H1 (cell line): ENCODE data around the gene RB1. TPM values are rescaled to one million over a fixed set of nuclear protein-coding genes. Genes with fewer than 3 reads are reported as not detected.

Experiments
- CTCF ChIA-PET: fragments of 300-600 bp; sonication (Branson Sonifier 250); formaldehyde crosslinking; loops from one replicate; lab custom pipeline; 2021; ENCODE audit not compliant: partially characterized antibody; lab: Charles Lee
- POLR2A ChIA-PET: fragments of 300-600 bp; sonication (Branson Sonifier 250); formaldehyde crosslinking; loops from one replicate; lab custom pipeline; 2021; ENCODE audit warnings: inconsistent platforms; ENCODE audit not compliant: partially characterized antibody; lab: Charles Lee
- DNase-seq, 2 experiments: peaks; one replicate each; pipeline versions ENCODE4 v3.0.0 to v3.0.0-alpha.2; 2010 to 2022; ENCODE audit warnings: low spot score in 2 of 2, low read depth in 1 of 2, mixed read lengths in 1 of 2
- FAIRE-seq: peaks from 2 replicates; lab custom pipeline; 2011; peaks lifted over from hg19 to GRCh38; lab: Jason Lieb, UNC
- H2AFZ ChIP-seq: 2 replicates; pipeline ENCODE4 v1.8.1; 2012; ENCODE audit warnings: low read length, inconsistent platforms
- H2AK5ac ChIP-seq: 2 replicates; pipeline ENCODE4 v1.6.1; 2013; ENCODE audit warnings: low read depth, low read length
- H2BK120ac ChIP-seq: replicated peaks from 2 replicates; pipeline ENCODE3; 2013; ENCODE audit warnings: low read depth, low read length, inconsistent platforms
- H2BK12ac ChIP-seq: 2 replicates; pipeline ENCODE4 v1.6.1; 2013; ENCODE audit warnings: low read depth, low read length
- H2BK15ac ChIP-seq: 2 replicates; pipeline ENCODE4 v1.6.1; 2013; ENCODE audit warnings: low read length
- H2BK20ac ChIP-seq: 2 replicates; pipeline ENCODE4 v1.6.1; 2013; ENCODE audit warnings: low read length
- H2BK5ac ChIP-seq: 2 replicates; pipeline ENCODE4 v1.6.1; 2013; ENCODE audit warnings: low read depth, low read length
- H3K14ac ChIP-seq: 2 replicates; pipeline ENCODE4 v1.6.1; 2013; ENCODE audit warnings: inconsistent platforms; ENCODE audit not compliant: insufficient read length
- H3K18ac ChIP-seq: 2 replicates; pipeline ENCODE4 v1.6.1; 2013; ENCODE audit warnings: low read length; ENCODE audit errors: extremely low read depth
- H3K23ac ChIP-seq: 2 replicates; pipeline ENCODE4 v1.6.1; 2013; ENCODE audit warnings: inconsistent platforms; ENCODE audit not compliant: insufficient read length
- H3K23me2 ChIP-seq: 2 replicates; pipeline ENCODE4 v1.6.1; 2013; ENCODE audit warnings: low read depth, low read length
- H3K27ac ChIP-seq: 2 replicates; pipeline ENCODE4 v1.6.1; 2011; ENCODE audit warnings: low read depth, low read length, inconsistent platforms
- H3K27me3 ChIP-seq, 4 experiments: replicated peaks in 1 of 4; 1 replicate in 1 of 4; 2 replicates in 3 of 4; pipeline versions ENCODE4 v1.6.1 to v1.8.1; 2011 to 2013; ENCODE audit warnings: low read length in 3 of 4, mild to moderate bottlenecking in 3 of 4, inconsistent platforms in 2 of 4, mixed read lengths in 2 of 4, moderate library complexity in 1 of 4; ENCODE audit not compliant: control insufficient read depth in 3 of 4, insufficient read depth in 3 of 4; ENCODE audit errors: extremely low read depth in 1 of 4
- H3K36me3 ChIP-seq, 4 experiments: 2 replicates each; pipeline versions ENCODE4 v1.6.1 to v1.8.1; 2011 to 2013; ENCODE audit warnings: mild to moderate bottlenecking in 4 of 4, low read length in 3 of 4, moderate library complexity in 2 of 4, control low read depth in 1 of 4, inconsistent platforms in 1 of 4; ENCODE audit not compliant: insufficient read depth in 4 of 4, control insufficient read depth in 2 of 4
- H3K4ac ChIP-seq: replicated peaks from 2 replicates; pipeline ENCODE3; 2013; ENCODE audit warnings: low read length, low read depth, mixed read lengths, inconsistent platforms; ENCODE audit not compliant: insufficient read length
- H3K4me1 ChIP-seq, 4 experiments: replicated peaks in 1 of 4; 1 replicate in 1 of 4; 2 replicates in 3 of 4; pipeline versions ENCODE4 v1.6.1 to v1.8.1; 2011 to 2013; ENCODE audit warnings: low read length in 3 of 4, inconsistent platforms in 2 of 4, mixed read lengths in 1 of 4; ENCODE audit not compliant: insufficient read depth in 4 of 4, control insufficient read depth in 3 of 4
- H3K4me2 ChIP-seq, 2 experiments: 2 replicates each; pipeline versions ENCODE4 v1.6.1 to v1.8.1; 2011 to 2013; ENCODE audit warnings: low read depth in 2 of 2, low read length in 2 of 2, control low read depth in 1 of 2, inconsistent platforms in 1 of 2, mild to moderate bottlenecking in 1 of 2; ENCODE audit not compliant: insufficient read depth in 1 of 2
- H3K4me3 ChIP-seq, 4 experiments: fragments of 200-600, 300-600 bp in 1 of 4; sonication (generic), shearing (Covaris generic), sonication (Bioruptor Twin) in 1 of 4; 2 replicates each; pipeline versions ENCODE4 v1.5.1 to v1.8.1; 2011 to 2016; ENCODE audit warnings: low read length in 4 of 4, low read depth in 3 of 4, control low read depth in 2 of 4, inconsistent platforms in 2 of 4, mild to moderate bottlenecking in 2 of 4, mixed read lengths in 1 of 4, moderate library complexity in 1 of 4; ENCODE audit not compliant: insufficient read depth in 2 of 4; ENCODE audit errors: extremely low read depth in 1 of 4
- H3K56ac ChIP-seq: replicated peaks from 2 replicates; pipeline ENCODE3; 2013; ENCODE audit warnings: low read depth, mild to moderate bottlenecking, mixed read lengths, low read length, inconsistent platforms; ENCODE audit not compliant: insufficient read length
- H3K79me1 ChIP-seq: 2 replicates; pipeline ENCODE4 v1.6.1; 2013; ENCODE audit warnings: low read depth, low read length, control low read depth
- H3K79me2 ChIP-seq, 2 experiments: 2 replicates each; pipeline versions ENCODE4 v1.6.1 to v1.8.1; 2012 to 2013; ENCODE audit warnings: low read length in 2 of 2, mild to moderate bottlenecking in 2 of 2, inconsistent platforms in 1 of 2; ENCODE audit not compliant: insufficient read depth in 2 of 2, control insufficient read depth in 1 of 2
- H3K9ac ChIP-seq, 4 experiments: replicated peaks in 1 of 4; 1 replicate in 1 of 4; 2 replicates in 3 of 4; pipeline versions ENCODE4 v1.6.1 to v1.8.1; 2011 to 2013; ENCODE audit warnings: low read depth in 3 of 4, low read length in 3 of 4, control low read depth in 2 of 4, mild to moderate bottlenecking in 2 of 4, moderate library complexity in 2 of 4, inconsistent platforms in 1 of 4; ENCODE audit errors: extremely low read depth in 1 of 4
- H3K9me3 ChIP-seq, 2 experiments: 2 replicates each; pipeline versions ENCODE4 v1.6.1 to v1.8.1; 2012 to 2013; ENCODE audit warnings: mild to moderate bottlenecking in 2 of 2, moderate library complexity in 2 of 2, control low read depth in 1 of 2, inconsistent platforms in 1 of 2, low read depth in 1 of 2, low read length in 1 of 2, mixed read lengths in 1 of 2; ENCODE audit not compliant: insufficient read depth in 2 of 2
- H4K20me1 ChIP-seq, 2 experiments: replicated peaks in 1 of 2; 2 replicates each; pipeline versions ENCODE3 to v1.8.1; 2011 to 2013; ENCODE audit warnings: inconsistent platforms in 2 of 2, low read length in 2 of 2, mild to moderate bottlenecking in 1 of 2; ENCODE audit not compliant: insufficient read depth in 2 of 2, control insufficient read depth in 1 of 2
- H4K5ac ChIP-seq: 2 replicates; pipeline ENCODE4 v1.6.1; 2013; ENCODE audit warnings: low read length, low read depth, mixed read lengths, inconsistent platforms; ENCODE audit not compliant: insufficient read length
- H4K8ac ChIP-seq: 2 replicates; pipeline ENCODE4 v1.8.0; 2013; ENCODE audit warnings: mild to moderate bottlenecking, moderate library complexity, low read length, inconsistent platforms; ENCODE audit not compliant: insufficient read depth; ENCODE audit errors: extremely low read depth
- H4K91ac ChIP-seq: replicated peaks from 2 replicates; pipeline ENCODE3; 2013; ENCODE audit warnings: low read length, mixed read lengths, inconsistent platforms; ENCODE audit not compliant: insufficient read length
- BCL11A ChIP-seq, 2 experiments: IDR thresholded peaks; one replicate each; pipeline ENCODE4 v1.6.1; 2011; ENCODE audit warnings: low read depth in 2 of 2, low read length in 2 of 2, mild to moderate bottlenecking in 2 of 2
- KDM1A ChIP-seq: fragments of 200-600, 300-600 bp; sonication (generic); IDR thresholded peaks from 2 replicates; pipeline ENCODE4 v1.7.1; 2016; ENCODE audit warnings: mild to moderate bottlenecking, low read length, borderline replicate concordance
- KDM4A ChIP-seq: IDR thresholded peaks from one replicate; pipeline ENCODE4 v1.7.1; 2012; ENCODE audit warnings: low read depth, mild to moderate bottlenecking, moderate library complexity, low read length, inconsistent platforms; ENCODE audit not compliant: severe bottlenecking
- KDM5A ChIP-seq: fragments of 200-600 bp; IDR thresholded peaks from 2 replicates; pipeline ENCODE4 v1.7.1; 2012; ENCODE audit warnings: mild to moderate bottlenecking, low read length, inconsistent platforms, mixed read lengths
- NRF1 ChIP-seq: IDR thresholded peaks from 2 replicates; pipeline ENCODE4 v1.6.1; 2011; ENCODE audit warnings: mild to moderate bottlenecking, low read depth, low read length, improper control_type of control experiment
- POLR2AphosphoS5 ChIP-seq: IDR thresholded peaks from 2 replicates; pipeline ENCODE4 v1.6.1; 2011; ENCODE audit warnings: low read depth, low read length
- RXRA ChIP-seq: IDR thresholded peaks from 2 replicates; pipeline ENCODE4 v1.6.1; 2011; ENCODE audit warnings: low read depth, mild to moderate bottlenecking, low read length, moderate library complexity; ENCODE audit not compliant: insufficient read depth
- TAF1 ChIP-seq: IDR thresholded peaks from 2 replicates; pipeline ENCODE4 v1.6.1; 2011; ENCODE audit warnings: mild to moderate bottlenecking, low read depth, low read length
- WGBS, 2 experiments: shearing (Covaris generic) in 1 of 2; methylation state at CpG; one replicate each; pipeline versions ENCODE4 v1.1.6 to v1.1.7; 2013 to 2015; ENCODE audit warnings: low lambda C conversion rate in 2 of 2, mixed read lengths in 2 of 2, inconsistent platforms in 1 of 2, low coverage in 1 of 2, missing lambda C conversion rate in 1 of 2; ENCODE audit not compliant: insufficient replicate concordance in 2 of 2, insufficient coverage in 1 of 2, insufficient read length in 1 of 2; ENCODE audit errors: extremely low coverage in 1 of 2, missing lambda C conversion rate in 1 of 2; 5-methylcytosine and 5-hydroxymethylcytosine counted together
- polyA plus RNA-seq, 7 experiments: library from polyadenylated mRNA; depleted of rRNA in 3 of 7; stranded (reverse) in 5 of 7; unstranded in 2 of 7; fragments of >200 nt in 5 of 7; fragments of 200-250 nt in 2 of 7; gene quantifications; 1 replicate in 5 of 7; 2 replicates in 1 of 7; 4 replicates in 1 of 7; pipeline versions ENCODE4 v1.2.1 to v1.2.3, GENCODE V29; 2011 to 2013; ENCODE audit warnings: missing spikeins in 2 of 7, mixed read lengths in 2 of 7
- total RNA-seq: library from RNA; stranded (reverse); fragmentation: NEBNext Ultra II Directional; extraction: Animal tissue kit (Norgen Biotek cat#: 25700); gene quantifications from 2 replicates; pipeline ENCODE4 v1.2.1, GENCODE V29; 2021
- TF ChIP-seq, protein P1 (sequence below): IDR thresholded peaks from 2 replicates; pipeline ENCODE4 v1.6.1; 2012; ENCODE audit warnings: inconsistent platforms
- TF ChIP-seq, protein P2 (sequence below): IDR thresholded peaks from 2 replicates; pipeline ENCODE4 v1.6.1; 2011; ENCODE audit warnings: low read depth, mild to moderate bottlenecking, low read length; ENCODE audit not compliant: insufficient read depth
- TF ChIP-seq, protein P3 (sequence below), 3 experiments: IDR thresholded peaks; 1 replicate in 2 of 3; 2 replicates in 1 of 3; pipeline versions ENCODE4 v1.5.1 to v1.6.1; 2011; ENCODE audit warnings: low read length in 3 of 3, mild to moderate bottlenecking in 3 of 3, inconsistent platforms in 2 of 3, low read depth in 1 of 3, moderate library complexity in 1 of 3; ENCODE audit not compliant: insufficient read depth in 1 of 3; ENCODE audit errors: control extremely low read depth in 1 of 3

RB1 gene
- total and polyA plus RNA-seq, 2 of the 8 experiments (the other 6 are each of a cell fraction or from before 2014, with no cell fraction given): 4.1 to 17.5 TPM

DNA sequence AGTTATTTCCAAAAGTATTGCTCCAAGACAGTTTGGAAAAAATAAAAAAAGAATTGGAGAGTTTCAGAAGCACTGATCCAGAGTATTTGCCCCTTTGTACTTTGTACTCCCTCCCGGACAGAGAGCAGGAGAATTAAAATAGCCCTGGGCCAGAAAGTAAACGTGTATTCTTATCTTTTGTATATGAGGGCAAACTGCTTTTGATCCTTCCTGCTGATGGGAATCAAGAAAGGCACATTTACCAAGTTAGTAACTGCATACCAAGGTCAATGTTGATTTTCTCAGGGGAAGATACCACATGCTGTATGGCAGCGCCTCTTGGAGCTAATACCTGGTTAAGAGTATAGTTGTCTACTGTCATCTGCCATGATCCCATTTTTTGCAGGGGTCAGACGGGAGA, 10.9 kb upstream of the RB1 start:
- Histone ChIP-seq H3K4me3 (no peak overlapping the region), H3K23ac (no peak overlapping the region), H3K4me1 (no peaks in the 10 kb centered on the region), H2BK5ac (no peak overlapping the region), H3K27me3 (no peaks in the 10 kb centered on the region), H2BK12ac (no peak overlapping the region), H4K8ac (no peak overlapping the region), H3K56ac (no peak overlapping the region), H3K36me3 (no peaks in the 10 kb centered on the region), H4K5ac (no peak overlapping the region), H3K9ac (no peak overlapping the region), H3K4ac (no peak overlapping the region), H3K27ac (no peak overlapping the region), H2BK15ac (no peak overlapping the region), H3K4me2 (no peak overlapping the region), H2AK5ac (no peak overlapping the region), H2BK120ac (no peak overlapping the region), H2AFZ (no peak overlapping the region), H3K9me3 (no peaks in the 10 kb centered on the region), H3K14ac (no peak overlapping the region), H3K23me2 (no peaks in the 10 kb centered on the region; the same call in 1 of the 2 replicates), H4K20me1 (no peaks in the 10 kb centered on the region), H3K79me2 (no peaks in the 10 kb centered on the region), H2BK20ac (no peak overlapping the region), H4K91ac (no peak overlapping the region), H3K79me1 (no peaks in the 10 kb centered on the region; the same call in 1 of the 2 replicates), H3K18ac (no peak overlapping the region)
- CTCF ChIA-PET: interaction anchor here (0.7 kb wide), 1 partner anchor 42 kb away, joined by 4 read pairs; no protein-coding TSS in a partner anchor
- no peak for FAIRE-seq
- POLR2A ChIA-PET: interaction anchor here (1.4 kb wide), 1 partner anchor 25 kb away, joined by 3 read pairs; no protein-coding TSS in a partner anchor
- WGBS, 2 experiments: 92% methylated on average over 4 of the region's 4 CpGs; no CpG with 5 or more reads in 1 of the 2 experiments
- DNase-seq: no peak
- TF ChIP-seq, protein P1, sequence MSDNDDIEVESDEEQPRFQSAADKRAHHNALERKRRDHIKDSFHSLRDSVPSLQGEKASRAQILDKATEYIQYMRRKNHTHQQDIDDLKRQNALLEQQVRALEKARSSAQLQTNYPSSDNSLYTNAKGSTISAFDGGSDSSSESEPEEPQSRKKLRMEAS: no peak
- TF ChIP-seq KDM5A: no peak
- no peak for TF ChIP-seq POLR2AphosphoS5
- TF ChIP-seq NRF1: no peak
- TF ChIP-seq TAF1: no peak
- no peak for TF ChIP-seq RXRA
- TF ChIP-seq KDM1A: no peak
- no peak for TF ChIP-seq BCL11A (IDR thresholded peaks at IDR 0.05; ENCODE audit: low read depth in 2 of 2, low read length in 2 of 2)
- TF ChIP-seq, protein P2, sequence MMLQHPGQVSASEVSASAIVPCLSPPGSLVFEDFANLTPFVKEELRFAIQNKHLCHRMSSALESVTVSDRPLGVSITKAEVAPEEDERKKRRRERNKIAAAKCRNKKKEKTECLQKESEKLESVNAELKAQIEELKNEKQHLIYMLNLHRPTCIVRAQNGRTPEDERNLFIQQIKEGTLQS: no peak
- TF ChIP-seq KDM4A: no peak
- TF ChIP-seq, protein P3, sequence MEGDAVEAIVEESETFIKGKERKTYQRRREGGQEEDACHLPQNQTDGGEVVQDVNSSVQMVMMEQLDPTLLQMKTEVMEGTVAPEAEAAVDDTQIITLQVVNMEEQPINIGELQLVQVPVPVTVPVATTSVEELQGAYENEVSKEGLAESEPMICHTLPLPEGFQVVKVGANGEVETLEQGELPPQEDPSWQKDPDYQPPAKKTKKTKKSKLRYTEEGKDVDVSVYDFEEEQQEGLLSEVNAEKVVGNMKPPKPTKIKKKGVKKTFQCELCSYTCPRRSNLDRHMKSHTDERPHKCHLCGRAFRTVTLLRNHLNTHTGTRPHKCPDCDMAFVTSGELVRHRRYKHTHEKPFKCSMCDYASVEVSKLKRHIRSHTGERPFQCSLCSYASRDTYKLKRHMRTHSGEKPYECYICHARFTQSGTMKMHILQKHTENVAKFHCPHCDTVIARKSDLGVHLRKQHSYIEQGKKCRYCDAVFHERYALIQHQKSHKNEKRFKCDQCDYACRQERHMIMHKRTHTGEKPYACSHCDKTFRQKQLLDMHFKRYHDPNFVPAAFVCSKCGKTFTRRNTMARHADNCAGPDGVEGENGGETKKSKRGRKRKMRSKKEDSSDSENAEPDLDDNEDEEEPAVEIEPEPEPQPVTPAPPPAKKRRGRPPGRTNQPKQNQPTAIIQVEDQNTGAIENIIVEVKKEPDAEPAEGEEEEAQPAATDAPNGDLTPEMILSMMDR (IDR thresholded peaks at IDR 0.05; ENCODE audit: control extremely low read depth in 1 of 3, insufficient read depth in 1 of 3, low read depth in 1 of 3, low read length in 3 of 3): no peak
